HepG2 (cell line): ENCODE data around the gene ST6GALNAC2. TPM values are rescaled to one million over a fixed set of nuclear protein-coding genes. Genes with fewer than 3 reads are reported as not detected.

Experiments
- HNRNPLL ChIP-seq: fragments of 200-400 bp; formaldehyde crosslinking; IDR thresholded peaks from 2 replicates; pipeline ENCODE4 v1.6.1; 2017; ENCODE audit warnings: mild to moderate bottlenecking, low read depth, low read length; ENCODE audit not compliant: poor library complexity, severe bottlenecking
- KLF6 ChIP-seq: IDR thresholded peaks from 2 replicates; pipeline ENCODE4 v1.8.0; 2016; ENCODE audit warnings: missing biosample characterization, missing genetic modification reagents
- SRSF4 ChIP-seq: fragments of 200-400 bp; formaldehyde crosslinking; IDR thresholded peaks from one replicate; pipeline ENCODE4 v1.6.1; 2018; ENCODE audit warnings: mild to moderate bottlenecking, low read depth, low read length, moderate library complexity; ENCODE audit not compliant: poor library complexity, severe bottlenecking
- XRCC5 ChIP-seq: fragments of 200-400 bp; formaldehyde crosslinking; optimal IDR thresholded peaks from 2 replicates; pipeline ENCODE3; 2017; ENCODE audit warnings: mild to moderate bottlenecking, low read length
- ZBTB21 ChIP-seq: sonication (generic); formaldehyde crosslinking; IDR thresholded peaks from 2 replicates; pipeline ENCODE4 v1.4.0; 2020; ENCODE audit warnings: missing genetic modification reagents
- ZFY ChIP-seq: sonication (generic); formaldehyde crosslinking; IDR thresholded peaks from 2 replicates; pipeline ENCODE4 v1.4.0; 2020; ENCODE audit warnings: missing genetic modification reagents
- ZIK1 ChIP-seq: sonication (generic); formaldehyde crosslinking; IDR thresholded peaks from 2 replicates; pipeline ENCODE4 v1.5.0; 2020; ENCODE audit warnings: mild to moderate bottlenecking, low read depth, missing genetic modification reagents, borderline replicate concordance
- ZNF121 ChIP-seq: sonication (generic); formaldehyde crosslinking; IDR thresholded peaks from 2 replicates; pipeline ENCODE4 v1.5.0; 2020; ENCODE audit warnings: mild to moderate bottlenecking, missing genetic modification reagents
- ZNF724P ChIP-seq: sonication (generic); formaldehyde crosslinking; IDR thresholded peaks from 2 replicates; pipeline ENCODE4 v1.8.0; 2022; ENCODE audit warnings: missing genetic modification reagents, borderline replicate concordance
- polyA plus RNA-seq, 8 experiments: library from polyadenylated mRNA; depleted of rRNA in 3 of 8; stranded (reverse) in 7 of 8; unstranded in 1 of 8; fragments of >200 nt; fragmentation: Illumina TruSeq in 4 of 8; extraction: Trizol in 4 of 8; gene quantifications; 2 replicates each; pipeline versions ENCODE4 v1.2.1 to v1.2.3, GENCODE V29; 2011 to 2016; ENCODE audit warnings: low read depth in 4 of 8, missing spikeins in 1 of 8, mixed read lengths in 1 of 8; ENCODE audit not compliant: insufficient read depth in 1 of 8
- total RNA-seq, 5 experiments: library from RNA; depleted of rRNA; stranded (reverse); fragments of >200 nt; fragmentation: Illumina TruSeq; extraction: Trizol; gene quantifications; 2 replicates each; pipeline ENCODE4 v1.2.3, GENCODE V29; 2016; ENCODE audit warnings: low read depth in 1 of 5
- TF ChIP-seq, protein P1 (sequence below): sonication (generic); formaldehyde crosslinking; IDR thresholded peaks from 2 replicates; pipeline ENCODE4 v1.5.0; 2020; ENCODE audit warnings: missing genetic modification reagents
- TF ChIP-seq, protein P2 (sequence below): sonication (generic); formaldehyde crosslinking; IDR thresholded peaks from 2 replicates; pipeline ENCODE4 v1.4.0; 2020; ENCODE audit warnings: mild to moderate bottlenecking, missing genetic modification reagents
- TF ChIP-seq, protein P3 (sequence below): sonication (generic); formaldehyde crosslinking; conservative IDR thresholded peaks from 2 replicates; pipeline ENCODE4 v1.4.0; 2020; ENCODE audit warnings: missing genetic modification reagents
- TF ChIP-seq, protein P4 (sequence below): IDR thresholded peaks from 2 replicates; pipeline ENCODE4 v1.6.1; 2018; ENCODE audit warnings: missing genetic modification reagents, mild to moderate bottlenecking, missing compliant biosample characterization
- TF ChIP-seq, protein P5 (sequence below): sonication (generic); formaldehyde crosslinking; IDR thresholded peaks from 2 replicates; pipeline ENCODE4 v1.4.0; 2020; ENCODE audit warnings: missing genetic modification reagents
- TF ChIP-seq, protein P6 (sequence below): sonication (generic); formaldehyde crosslinking; IDR thresholded peaks from 2 replicates; pipeline ENCODE4 v1.8.1; 2023; ENCODE audit warnings: missing genetic modification reagents, mild to moderate bottlenecking, borderline replicate concordance
- TF ChIP-seq, protein P7 (sequence below): sonication (generic); formaldehyde crosslinking; IDR thresholded peaks from 2 replicates; pipeline ENCODE4 v1.4.0; 2020; ENCODE audit warnings: missing genetic modification reagents, mild to moderate bottlenecking, borderline replicate concordance

Gene ST6GALNAC2
- total and polyA plus RNA-seq, 2 of the 13 experiments (the other 11 are each of a cell fraction or from before 2014, with no cell fraction given), result 0.12 to 0.49 TPM

DNA sequence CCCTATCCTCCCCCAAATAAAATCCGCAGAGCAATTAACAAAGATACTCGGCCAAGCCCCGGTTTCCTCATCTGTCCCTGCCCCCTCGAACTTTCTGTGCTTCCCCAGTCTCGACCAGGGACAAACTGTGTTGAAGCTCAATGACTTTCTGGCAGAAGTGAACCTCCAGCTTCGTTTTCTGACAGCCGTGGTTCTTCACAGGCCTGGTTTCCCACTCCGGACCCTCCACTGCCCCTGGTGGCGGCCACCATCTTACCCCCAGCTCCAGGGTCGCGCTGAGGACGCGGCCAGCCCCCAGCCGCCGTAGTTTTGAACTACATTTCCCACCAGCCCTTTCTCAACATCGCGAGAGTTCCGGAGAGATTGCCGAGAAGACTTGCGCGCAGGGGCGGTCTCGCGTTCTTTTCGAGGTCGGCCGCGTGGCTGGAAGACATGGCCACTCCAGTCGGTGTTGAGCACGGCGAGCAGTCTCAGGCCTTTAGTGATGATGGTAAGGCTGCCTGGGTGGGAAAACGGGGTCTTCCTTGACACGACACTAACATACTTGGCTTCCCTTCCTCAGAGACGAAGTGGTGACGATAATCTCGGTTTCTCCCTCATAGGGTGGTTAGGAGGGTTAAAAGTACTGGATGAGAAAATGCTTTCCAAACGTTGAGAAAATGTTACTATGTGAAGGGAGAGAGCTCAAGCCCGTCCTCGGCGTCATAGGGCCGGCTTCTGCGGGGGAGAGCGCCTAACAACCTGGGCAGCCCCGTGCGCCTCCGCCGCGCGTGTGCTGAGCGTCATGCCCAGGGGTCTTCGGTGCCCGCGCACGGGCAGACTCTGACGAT, 28.1 kb downstream of the ST6GALNAC2 start (continued):
- TF ChIP-seq, protein P1, sequence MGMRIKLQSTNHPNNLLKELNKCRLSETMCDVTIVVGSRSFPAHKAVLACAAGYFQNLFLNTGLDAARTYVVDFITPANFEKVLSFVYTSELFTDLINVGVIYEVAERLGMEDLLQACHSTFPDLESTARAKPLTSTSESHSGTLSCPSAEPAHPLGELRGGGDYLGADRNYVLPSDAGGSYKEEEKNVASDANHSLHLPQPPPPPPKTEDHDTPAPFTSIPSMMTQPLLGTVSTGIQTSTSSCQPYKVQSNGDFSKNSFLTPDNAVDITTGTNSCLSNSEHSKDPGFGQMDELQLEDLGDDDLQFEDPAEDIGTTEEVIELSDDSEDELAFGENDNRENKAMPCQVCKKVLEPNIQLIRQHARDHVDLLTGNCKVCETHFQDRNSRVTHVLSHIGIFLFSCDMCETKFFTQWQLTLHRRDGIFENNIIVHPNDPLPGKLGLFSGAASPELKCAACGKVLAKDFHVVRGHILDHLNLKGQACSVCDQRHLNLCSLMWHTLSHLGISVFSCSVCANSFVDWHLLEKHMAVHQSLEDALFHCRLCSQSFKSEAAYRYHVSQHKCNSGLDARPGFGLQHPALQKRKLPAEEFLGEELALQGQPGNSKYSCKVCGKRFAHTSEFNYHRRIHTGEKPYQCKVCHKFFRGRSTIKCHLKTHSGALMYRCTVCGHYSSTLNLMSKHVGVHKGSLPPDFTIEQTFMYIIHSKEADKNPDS (CRISPR knock-in tag), result no peak
- TF ChIP-seq, protein P2, sequence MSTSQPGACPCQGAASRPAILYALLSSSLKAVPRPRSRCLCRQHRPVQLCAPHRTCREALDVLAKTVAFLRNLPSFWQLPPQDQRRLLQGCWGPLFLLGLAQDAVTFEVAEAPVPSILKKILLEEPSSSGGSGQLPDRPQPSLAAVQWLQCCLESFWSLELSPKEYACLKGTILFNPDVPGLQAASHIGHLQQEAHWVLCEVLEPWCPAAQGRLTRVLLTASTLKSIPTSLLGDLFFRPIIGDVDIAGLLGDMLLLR (CRISPR knock-in tag), result peak; percentile 86; the same call in 1 of the 2 replicates
- TF ChIP-seq ZBTB21 (CRISPR knock-in tag) (no peak), ZNF121 (CRISPR knock-in tag) (0 out of 2 replicates have a peak, but pooled peaks have one; percentile 32), HNRNPLL (peak; percentile 57), ZNF724P (CRISPR knock-in tag) (peak; percentile 71; the same call in 1 of the 2 replicates), ZFY (CRISPR knock-in tag) (peak; percentile 93), KLF6 (CRISPR knock-in tag) (peak; percentile 90), XRCC5 (peak; percentile 99), SRSF4 (no peak), ZIK1 (CRISPR knock-in tag) (peak; percentile 85; the same call in 1 of the 2 replicates)
- TF ChIP-seq, protein P3, sequence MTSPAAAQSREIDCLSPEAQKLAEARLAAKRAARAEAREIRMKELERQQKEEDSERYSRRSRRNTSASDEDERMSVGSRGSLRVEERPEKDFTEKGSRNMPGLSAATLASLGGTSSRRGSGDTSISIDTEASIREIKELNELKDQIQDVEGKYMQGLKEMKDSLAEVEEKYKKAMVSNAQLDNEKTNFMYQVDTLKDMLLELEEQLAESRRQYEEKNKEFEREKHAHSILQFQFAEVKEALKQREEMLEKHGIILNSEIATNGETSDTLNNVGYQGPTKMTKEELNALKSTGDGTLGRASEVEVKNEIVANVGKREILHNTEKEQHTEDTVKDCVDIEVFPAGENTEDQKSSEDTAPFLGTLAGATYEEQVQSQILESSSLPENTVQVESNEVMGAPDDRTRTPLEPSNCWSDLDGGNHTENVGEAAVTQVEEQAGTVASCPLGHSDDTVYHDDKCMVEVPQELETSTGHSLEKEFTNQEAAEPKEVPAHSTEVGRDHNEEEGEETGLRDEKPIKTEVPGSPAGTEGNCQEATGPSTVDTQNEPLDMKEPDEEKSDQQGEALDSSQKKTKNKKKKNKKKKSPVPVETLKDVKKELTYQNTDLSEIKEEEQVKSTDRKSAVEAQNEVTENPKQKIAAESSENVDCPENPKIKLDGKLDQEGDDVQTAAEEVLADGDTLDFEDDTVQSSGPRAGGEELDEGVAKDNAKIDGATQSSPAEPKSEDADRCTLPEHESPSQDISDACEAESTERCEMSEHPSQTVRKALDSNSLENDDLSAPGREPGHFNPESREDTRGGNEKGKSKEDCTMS (CRISPR knock-in tag), result no peak
- TF ChIP-seq, protein P4, sequence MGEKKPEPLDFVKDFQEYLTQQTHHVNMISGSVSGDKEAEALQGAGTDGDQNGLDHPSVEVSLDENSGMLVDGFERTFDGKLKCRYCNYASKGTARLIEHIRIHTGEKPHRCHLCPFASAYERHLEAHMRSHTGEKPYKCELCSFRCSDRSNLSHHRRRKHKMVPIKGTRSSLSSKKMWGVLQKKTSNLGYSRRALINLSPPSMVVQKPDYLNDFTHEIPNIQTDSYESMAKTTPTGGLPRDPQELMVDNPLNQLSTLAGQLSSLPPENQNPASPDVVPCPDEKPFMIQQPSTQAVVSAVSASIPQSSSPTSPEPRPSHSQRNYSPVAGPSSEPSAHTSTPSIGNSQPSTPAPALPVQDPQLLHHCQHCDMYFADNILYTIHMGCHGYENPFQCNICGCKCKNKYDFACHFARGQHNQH (CRISPR knock-in tag), result peak; percentile 88
- TF ChIP-seq, protein P5, sequence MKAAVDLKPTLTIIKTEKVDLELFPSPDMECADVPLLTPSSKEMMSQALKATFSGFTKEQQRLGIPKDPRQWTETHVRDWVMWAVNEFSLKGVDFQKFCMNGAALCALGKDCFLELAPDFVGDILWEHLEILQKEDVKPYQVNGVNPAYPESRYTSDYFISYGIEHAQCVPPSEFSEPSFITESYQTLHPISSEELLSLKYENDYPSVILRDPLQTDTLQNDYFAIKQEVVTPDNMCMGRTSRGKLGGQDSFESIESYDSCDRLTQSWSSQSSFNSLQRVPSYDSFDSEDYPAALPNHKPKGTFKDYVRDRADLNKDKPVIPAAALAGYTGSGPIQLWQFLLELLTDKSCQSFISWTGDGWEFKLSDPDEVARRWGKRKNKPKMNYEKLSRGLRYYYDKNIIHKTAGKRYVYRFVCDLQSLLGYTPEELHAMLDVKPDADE (CRISPR knock-in tag), result no peak
- TF ChIP-seq, protein P6, sequence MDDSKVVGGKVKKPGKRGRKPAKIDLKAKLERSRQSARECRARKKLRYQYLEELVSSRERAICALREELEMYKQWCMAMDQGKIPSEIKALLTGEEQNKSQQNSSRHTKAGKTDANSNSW (CRISPR knock-in tag), result peak; percentile 20; the same call in 1 of the 2 replicates
- TF ChIP-seq, protein P7, sequence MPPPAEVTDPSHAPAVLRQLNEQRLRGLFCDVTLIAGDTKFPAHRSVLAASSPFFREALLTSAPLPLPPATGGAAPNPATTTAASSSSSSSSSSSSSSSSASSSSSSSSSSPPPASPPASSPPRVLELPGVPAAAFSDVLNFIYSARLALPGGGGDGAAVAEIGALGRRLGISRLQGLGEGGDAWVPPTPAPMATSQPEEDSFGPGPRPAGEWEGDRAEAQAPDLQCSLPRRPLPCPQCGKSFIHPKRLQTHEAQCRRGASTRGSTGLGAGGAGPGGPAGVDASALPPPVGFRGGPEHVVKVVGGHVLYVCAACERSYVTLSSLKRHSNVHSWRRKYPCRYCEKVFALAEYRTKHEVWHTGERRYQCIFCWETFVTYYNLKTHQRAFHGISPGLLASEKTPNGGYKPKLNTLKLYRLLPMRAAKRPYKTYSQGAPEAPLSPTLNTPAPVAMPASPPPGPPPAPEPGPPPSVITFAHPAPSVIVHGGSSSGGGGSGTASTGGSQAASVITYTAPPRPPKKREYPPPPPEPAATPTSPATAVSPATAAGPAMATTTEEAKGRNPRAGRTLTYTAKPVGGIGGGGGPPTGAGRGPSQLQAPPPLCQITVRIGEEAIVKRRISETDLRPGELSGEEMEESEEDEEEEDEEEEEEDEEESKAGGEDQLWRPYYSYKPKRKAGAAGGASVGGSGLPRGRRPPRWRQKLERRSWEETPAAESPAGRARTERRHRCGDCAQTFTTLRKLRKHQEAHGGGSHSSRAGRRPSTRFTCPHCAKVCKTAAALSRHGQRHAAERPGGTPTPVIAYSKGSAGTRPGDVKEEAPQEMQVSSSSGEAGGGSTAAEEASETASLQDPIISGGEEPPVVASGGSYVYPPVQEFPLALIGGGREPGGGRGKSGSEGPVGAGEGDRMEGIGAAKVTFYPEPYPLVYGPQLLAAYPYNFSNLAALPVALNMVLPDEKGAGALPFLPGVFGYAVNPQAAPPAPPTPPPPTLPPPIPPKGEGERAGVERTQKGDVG (CRISPR knock-in tag), result peak; percentile 93
